Choroid plexus epithelial cell (primary cell): ENCODE results near the gene KCNK1.

Experiments used
- DNase-seq: peaks from one replicate; pipeline ENCODE4 v3.0.0-alpha.2; 2010; ENCODE audit warnings: low read depth
- H3K4me3 ChIP-seq: 2 replicates; pipeline ENCODE4 v1.5.1; 2011; ENCODE audit warnings: low read depth, mild to moderate bottlenecking, control low read depth, low read length, moderate library complexity
- CTCF ChIP-seq: conservative IDR thresholded peaks from 2 replicates; pipeline ENCODE4 v1.5.1; 2011; ENCODE audit warnings: low read depth, mild to moderate bottlenecking, control low read depth, inconsistent platforms, low read length, moderate library complexity

KCNK1 gene

DNA sequence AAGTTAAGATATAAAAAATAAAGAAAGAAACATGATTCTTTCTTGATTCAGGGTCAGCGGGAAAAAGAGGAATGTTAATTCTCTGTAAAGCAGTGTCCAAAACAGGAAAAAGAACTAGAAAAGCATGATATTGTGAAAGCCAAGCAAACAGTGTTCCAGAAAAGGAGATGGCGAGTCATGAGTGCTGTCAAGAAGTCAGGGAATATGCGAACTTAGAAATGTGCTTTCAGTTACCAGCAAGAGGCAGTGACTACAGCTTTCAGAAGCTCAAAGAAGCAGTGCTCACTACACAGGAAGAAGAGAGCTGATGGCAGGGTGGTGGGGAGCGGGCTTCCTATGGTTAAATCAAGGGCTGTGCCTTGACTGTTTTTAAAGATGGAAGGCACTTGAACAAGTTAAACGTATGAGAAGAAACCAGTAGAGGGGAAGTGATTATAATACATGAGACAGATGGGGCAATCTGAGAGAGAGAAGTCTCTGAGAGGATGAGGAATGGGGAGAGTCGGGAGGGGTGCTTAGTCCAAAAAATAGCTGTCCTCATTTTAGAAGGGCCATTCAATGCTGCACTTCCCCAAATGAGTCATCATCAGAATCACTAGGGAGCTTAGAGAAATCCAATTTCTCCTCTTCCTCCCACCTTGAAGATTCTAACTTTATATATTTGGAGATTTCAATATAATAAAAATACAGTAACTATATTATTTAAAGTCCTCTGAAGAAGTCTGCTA is 90.4 kb downstream of the KCNK1 start:
- TF ChIP-seq CTCF: no peak
- no peak for DNase-seq
- no peak overlapping the region for H3K4me3 ChIP-seq

- no peak overlapping the region for H3K4me3 ChIP-seq
- TF ChIP-seq CTCF: no peak
- no peak for DNase-seq
Measured at GRCh38 chr1:233704898-233705723, 91.2 kb downstream of the KCNK1 start.

DNA sequence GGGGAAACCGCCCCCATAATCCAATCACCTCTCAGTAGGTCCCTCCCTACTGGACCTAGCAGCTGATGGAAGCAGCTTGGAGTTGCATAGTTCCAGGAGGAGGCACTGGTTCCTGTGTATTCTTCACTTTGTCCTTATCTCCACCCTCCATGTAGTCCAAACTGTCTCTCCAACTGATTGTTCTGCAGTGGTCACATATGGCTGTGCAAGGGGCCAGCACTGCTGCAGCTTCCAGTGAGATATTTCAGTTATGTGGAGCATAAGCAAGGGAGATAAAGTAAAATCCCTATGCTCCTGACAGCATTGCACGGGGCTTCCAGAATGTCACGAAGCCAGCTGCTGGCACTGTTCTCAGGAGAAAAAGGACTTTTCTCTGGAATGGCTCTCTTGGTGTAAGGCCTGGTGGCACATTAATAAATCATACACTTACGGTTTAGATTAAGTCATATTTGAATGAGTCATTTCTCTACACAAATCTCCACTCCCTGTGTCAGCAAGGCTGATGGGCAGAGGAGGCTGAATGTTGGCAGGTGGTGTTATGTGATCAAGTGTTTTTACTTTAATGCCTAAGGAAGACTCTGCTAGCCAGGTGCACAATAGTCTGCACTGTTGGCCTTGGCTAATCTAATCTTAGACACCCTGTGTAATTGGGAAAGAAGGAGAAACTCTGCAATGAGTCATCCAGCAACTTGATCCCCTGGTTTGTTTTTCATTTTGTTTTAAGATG is 93.4 kb downstream of the KCNK1 start:
- no peak overlapping the region for H3K4me3 ChIP-seq
- DNase-seq: no peak
- no peak for TF ChIP-seq CTCF

GRCh38 chr1:233707880-233708815 is 94.2 kb downstream of the KCNK1 start:
- no peak for DNase-seq
- no peak overlapping the region for H3K4me3 ChIP-seq
- no peak for TF ChIP-seq CTCF

DNA sequence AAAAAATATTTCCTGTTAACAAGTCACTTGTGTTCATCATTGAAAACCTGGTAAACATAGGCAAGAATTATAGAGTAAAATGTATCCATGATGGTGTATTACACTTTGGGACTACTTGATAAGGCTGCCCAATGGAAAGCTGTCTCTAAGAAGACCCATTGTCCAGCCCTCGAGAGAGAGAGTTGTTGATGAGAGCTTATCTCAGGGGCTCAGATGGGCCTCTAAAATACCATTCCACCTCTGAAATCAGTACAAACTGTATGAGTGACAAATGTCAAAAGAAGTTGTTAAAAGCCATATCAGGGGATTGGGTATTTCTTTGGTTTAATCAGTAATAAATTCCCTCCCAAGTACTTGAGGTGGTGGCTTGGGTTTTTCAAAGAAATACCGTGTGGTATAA is 96.1 kb downstream of the KCNK1 start:
- TF ChIP-seq CTCF: no peak
- DNase-seq: no peak
- H3K4me3 ChIP-seq: no peak overlapping the region

GRCh38 chr1:233710507-233710906 is 96.6 kb downstream of the KCNK1 start:
- H3K4me3 ChIP-seq: no peak overlapping the region
- no peak for TF ChIP-seq CTCF
- no peak for DNase-seq
